Heart left ventricle (tissue), 13 donors: Measurements from ENCODE around the gene TTR.

Experiments
- CTCF ChIP-seq, 12 donors: fragments of 200-600 bp; sonication (generic) in 4 of 12; IDR thresholded peaks; one replicate each; pipeline versions ENCODE4 v1.5.0 to v1.8.0; 2018 to 2022; ENCODE audit warnings: antibody characterized with exemption in 12 of 12, mild to moderate bottlenecking in 5 of 12
- POLR2A ChIP-seq, 2 donors: fragments of 450-650 bp; IDR thresholded peaks; one replicate each; pipeline ENCODE4 v1.6.1; 2017; ENCODE audit warnings: antibody characterized with exemption in 2 of 2, mild to moderate bottlenecking in 2 of 2, moderate library complexity in 2 of 2
- donor health status: ischemic (EF 13 %, LVEDD 7.1; RV severe dilation, severe dysfunction).
- donor health status: DM: no; HTN: yes; CAD: no.
- donor health status: DM: no; HTN: no; CAD: no.
- donor health status: ischemic (EF 25% LVEDD 6.9; RV normal size, moderate dysfunction).
- donor health status: ischemic (EF 25% LVEDD 5.7; RV mildly dilated, moderate dysfunction).
- donor health status: ischemic (EF 35%, LVEDD 5.7; RV mildly dilated, moderate dysfunction).
- donor health status: nonischemic (EF 11% LVEDD 7.7; RV severe dilation, severe dysfunction).
- donor health status: DM: yes; HTN: yes; CAD: no.
- donor health status: PGD.
- donor health status: ischemic (EF 29% LVEDD 5.4; RV normal size, mild dysfunction).
- donor health status: nonischemic (EF 23%, LVEDD 6.1; RV moderate dilation, normal function).

- TF ChIP-seq CTCF (IDR thresholded peaks at IDR 0.05), result no peak
- TF ChIP-seq POLR2A (IDR thresholded peaks at IDR 0.05), result no peak
These were observed 4.1 kb upstream of the TTR start for GRCh38 chr18:31587529-31587928.
